Measurements from ENCODE around the gene BCL2L15.

DNA sequence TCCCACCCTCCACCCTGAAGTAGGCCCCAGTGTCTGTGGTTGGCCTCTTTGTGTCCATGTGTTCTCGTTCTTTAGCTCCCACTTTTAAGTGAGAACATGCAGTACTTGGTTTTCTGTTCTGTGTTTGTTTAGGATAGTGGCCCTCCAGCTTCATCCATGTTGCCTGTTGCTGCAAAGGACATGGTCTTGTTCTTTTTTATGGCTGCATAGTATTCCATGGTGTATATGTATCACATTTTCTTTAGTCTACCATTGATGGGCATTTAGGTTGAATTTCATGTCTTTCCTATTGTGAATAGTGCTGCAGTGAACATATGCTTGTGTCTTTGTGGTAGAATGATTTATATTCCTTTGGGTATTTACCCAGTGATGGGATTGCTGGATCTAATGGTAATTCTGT lies 47.8 kb upstream of the BCL2L15 start:
- TF ChIP-seq, protein P1, sequence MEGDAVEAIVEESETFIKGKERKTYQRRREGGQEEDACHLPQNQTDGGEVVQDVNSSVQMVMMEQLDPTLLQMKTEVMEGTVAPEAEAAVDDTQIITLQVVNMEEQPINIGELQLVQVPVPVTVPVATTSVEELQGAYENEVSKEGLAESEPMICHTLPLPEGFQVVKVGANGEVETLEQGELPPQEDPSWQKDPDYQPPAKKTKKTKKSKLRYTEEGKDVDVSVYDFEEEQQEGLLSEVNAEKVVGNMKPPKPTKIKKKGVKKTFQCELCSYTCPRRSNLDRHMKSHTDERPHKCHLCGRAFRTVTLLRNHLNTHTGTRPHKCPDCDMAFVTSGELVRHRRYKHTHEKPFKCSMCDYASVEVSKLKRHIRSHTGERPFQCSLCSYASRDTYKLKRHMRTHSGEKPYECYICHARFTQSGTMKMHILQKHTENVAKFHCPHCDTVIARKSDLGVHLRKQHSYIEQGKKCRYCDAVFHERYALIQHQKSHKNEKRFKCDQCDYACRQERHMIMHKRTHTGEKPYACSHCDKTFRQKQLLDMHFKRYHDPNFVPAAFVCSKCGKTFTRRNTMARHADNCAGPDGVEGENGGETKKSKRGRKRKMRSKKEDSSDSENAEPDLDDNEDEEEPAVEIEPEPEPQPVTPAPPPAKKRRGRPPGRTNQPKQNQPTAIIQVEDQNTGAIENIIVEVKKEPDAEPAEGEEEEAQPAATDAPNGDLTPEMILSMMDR (IDR thresholded peaks at IDR 0.05): no peak
- TF ChIP-seq POLR2A (IDR thresholded peaks at IDR 0.05) (no peak), POLR2AphosphoS5 (IDR thresholded peaks at IDR 0.05) (no peak)
